Rectal smooth muscle tissue (tissue), 1 donor: Measurements from ENCODE around the gene ATP11B.
"Not testable (repeated sequence)": the region's sequence is repeated elsewhere in the genome, so short reads cannot be mapped to it uniquely, and the experiment has no call there.

ENCODE experiments used
- H3K27ac ChIP-seq: one replicate; pipeline ENCODE4 v1.7.0; 2013; ENCODE audit warnings: low read depth, low read length, inconsistent platforms
- H3K27me3 ChIP-seq: one replicate; pipeline ENCODE4 v1.7.0; 2013; ENCODE audit warnings: low read length; ENCODE audit not compliant: control insufficient read depth, insufficient read depth
- H3K36me3 ChIP-seq: one replicate; pipeline ENCODE4 v1.7.0; 2013; ENCODE audit warnings: low read length; ENCODE audit not compliant: control insufficient read depth, insufficient read depth
- H3K4me1 ChIP-seq: one replicate; pipeline ENCODE4 v1.7.0; 2013; ENCODE audit warnings: low read length; ENCODE audit not compliant: control insufficient read depth, insufficient read depth
- H3K4me3 ChIP-seq: one replicate; pipeline ENCODE4 v1.7.0; 2013; ENCODE audit warnings: low read length
- H3K9ac ChIP-seq: one replicate; pipeline ENCODE4 v1.7.0; 2013; ENCODE audit warnings: low read length

Gene ATP11B

GRCh38 chr3:182785142-182785541 lies 8.2 kb upstream of the ATP11B start:
- Histone ChIP-seq H3K27me3 (no peaks in the 10 kb centered on the region), H3K4me1 (no peaks in the 10 kb centered on the region), H3K36me3 (no peaks in the 10 kb centered on the region), H3K4me3 (no peak overlapping the region), H3K27ac (no peak overlapping the region), H3K9ac (no peak overlapping the region)

GRCh38 chr3:182785756-182786155 lies 7.5 kb upstream of the ATP11B start:
- Histone ChIP-seq H3K36me3 (no peaks in the 10 kb centered on the region), H3K27ac (no peak overlapping the region), H3K4me3 (no peak overlapping the region), H3K4me1 (no peaks in the 10 kb centered on the region), H3K27me3 (no peaks in the 10 kb centered on the region), H3K9ac (no peak overlapping the region)

GRCh38 chr3:182786564-182787196 lies 6.6 kb upstream of the ATP11B start:
- Histone ChIP-seq H3K4me1 (no peaks in the 10 kb centered on the region), H3K27me3 (no peaks in the 10 kb centered on the region), H3K36me3 (no peaks in the 10 kb centered on the region), H3K9ac (no peak overlapping the region), H3K4me3 (no peak overlapping the region), H3K27ac (no peak overlapping the region)

- Histone ChIP-seq H3K27me3 (no peaks in the 10 kb centered on the region), H3K4me3 (no peak overlapping the region), H3K4me1 (no peaks in the 10 kb centered on the region), H3K27ac (no peak overlapping the region), H3K9ac (no peak overlapping the region), H3K36me3 (no peaks in the 10 kb centered on the region)
These were observed 5.8 kb upstream of the ATP11B start for GRCh38 chr3:182787302-182788036.

- Histone ChIP-seq H3K27me3 (no peaks in the 10 kb centered on the region), H3K4me3 (no peak overlapping the region), H3K36me3 (no peaks in the 10 kb centered on the region), H3K27ac (no peak overlapping the region), H3K9ac (no peak overlapping the region), H3K4me1 (no peaks in the 10 kb centered on the region)
These were observed 3.9 kb upstream of the ATP11B start for GRCh38 chr3:182789371-182789770.

- peaks cover 3% of the 10 kb centered on the region for H3K4me1 ChIP-seq
- no peaks in the 10 kb centered on the region for H3K27me3 ChIP-seq
- no peak overlapping the region for H3K27ac ChIP-seq
- H3K4me3 ChIP-seq: no peak overlapping the region
- no peak overlapping the region for H3K9ac ChIP-seq
- no peaks in the 10 kb centered on the region for H3K36me3 ChIP-seq
These were observed 2.7 kb upstream of the ATP11B start for GRCh38 chr3:182790612-182791011.

GRCh38 chr3:182793663-182794454 lies 555 bp downstream of the ATP11B start:
- peaks cover 5% of the 10 kb centered on the region for H3K4me1 ChIP-seq
- peak overlapping the region; percentile 69 for H3K9ac ChIP-seq

GRCh38 chr3:182794455-182795388 lies 1.4 kb downstream of the ATP11B start:
- Histone ChIP-seq H3K4me3 (peak overlapping the region; percentile 91), H3K4me1 (peaks cover 5% of the 10 kb centered on the region), H3K27me3 (no peaks in the 10 kb centered on the region), H3K9ac (peak overlapping the region; percentile 69), H3K27ac (peak overlapping the region; percentile 85), H3K36me3 (no peaks in the 10 kb centered on the region)

More at GRCh38 chr3:182793663-182794454, 555 bp downstream of the ATP11B start:
- no peaks in the 10 kb centered on the region for H3K27me3 ChIP-seq
- H3K27ac ChIP-seq: peak overlapping the region; percentile 85
- peak overlapping the region; percentile 91 for H3K4me3 ChIP-seq
- H3K36me3 ChIP-seq: no peaks in the 10 kb centered on the region

- Histone ChIP-seq H3K27me3 (no peaks in the 10 kb centered on the region), H3K4me1 (peaks cover 5% of the 10 kb centered on the region), H3K27ac (no peak overlapping the region), H3K9ac (no peak overlapping the region), H3K36me3 (no peaks in the 10 kb centered on the region), H3K4me3 (no peak overlapping the region)
These were observed 2.1 kb downstream of the ATP11B start for GRCh38 chr3:182795389-182795782.

GRCh38 chr3:182796310-182796709 lies 3.0 kb downstream of the ATP11B start:
- Histone ChIP-seq H3K4me3 (no peak overlapping the region), H3K9ac (no peak overlapping the region), H3K27ac (no peak overlapping the region), H3K27me3 (no peaks in the 10 kb centered on the region), H3K36me3 (no peaks in the 10 kb centered on the region), H3K4me1 (peaks cover 5% of the 10 kb centered on the region)

- no peak overlapping the region for H3K4me3 ChIP-seq
These were observed 4.6 kb downstream of the ATP11B start for GRCh38 chr3:182797876-182798275.

GRCh38 chr3:182799143-182799542 lies 5.8 kb downstream of the ATP11B start:
- H3K27me3 ChIP-seq, H3K36me3 ChIP-seq, H3K4me3 ChIP-seq, H3K9ac ChIP-seq, H3K27ac ChIP-seq, H3K4me1 ChIP-seq: not testable (repeated sequence)

More at GRCh38 chr3:182797876-182798275, 4.6 kb downstream of the ATP11B start:
- no peak overlapping the region for H3K27ac ChIP-seq
- peaks cover 5% of the 10 kb centered on the region for H3K4me1 ChIP-seq
- H3K27me3 ChIP-seq: no peaks in the 10 kb centered on the region
- no peak overlapping the region for H3K9ac ChIP-seq
- H3K36me3 ChIP-seq: no peaks in the 10 kb centered on the region
